Fibroblast of lung (primary cell): ENCODE measurements around the gene PSD4.

Experiments used
- CTCF ChIP-seq, 2 donors: IDR thresholded peaks in 1 of 2; conservative IDR thresholded peaks in 1 of 2; 1 replicate in 1 of 2; 2 replicates in 1 of 2; pipeline ENCODE4 v1.5.1; 2011 to 2012; ENCODE audit warnings: low read length in 2 of 2, control low read depth in 1 of 2, inconsistent platforms in 1 of 2, low read depth in 1 of 2, mild to moderate bottlenecking in 1 of 2
- EZH2 ChIP-seq: IDR thresholded peaks from 2 replicates; pipeline ENCODE4 v1.5.1; 2012; ENCODE audit warnings: low read length, control low read depth, mild to moderate bottlenecking; ENCODE audit errors: missing control alignments

- TF ChIP-seq EZH2 (no peak), CTCF (conservative IDR thresholded peaks at IDR 0.05 in 1 of 2, IDR thresholded peaks at IDR 0.05 in 1 of 2; ENCODE audit: low read depth in 1 of 2, low read length in 2 of 2) (no peak)
Measured at GRCh38 chr2:113179446-113180045, 5.8 kb downstream of the PSD4 start.
